Stimulated activated CD8-positive, alpha-beta memory T cell treated with anti-CD3 and anti-CD28 coated beads, Interleukin-15, amount 100 ng/mL, for 48 hours (primary cell): ENCODE data around the gene OTOGL.
A peak's percentile ranks its signal among the peaks of the same experiment; 100 is the strongest.

Experiments
- DNase-seq, 2 donors: peaks; one replicate each; pipeline ENCODE4 v3.0.0-alpha.2; 2020; ENCODE audit warnings: low read depth in 2 of 2

Gene OTOGL, protein sequence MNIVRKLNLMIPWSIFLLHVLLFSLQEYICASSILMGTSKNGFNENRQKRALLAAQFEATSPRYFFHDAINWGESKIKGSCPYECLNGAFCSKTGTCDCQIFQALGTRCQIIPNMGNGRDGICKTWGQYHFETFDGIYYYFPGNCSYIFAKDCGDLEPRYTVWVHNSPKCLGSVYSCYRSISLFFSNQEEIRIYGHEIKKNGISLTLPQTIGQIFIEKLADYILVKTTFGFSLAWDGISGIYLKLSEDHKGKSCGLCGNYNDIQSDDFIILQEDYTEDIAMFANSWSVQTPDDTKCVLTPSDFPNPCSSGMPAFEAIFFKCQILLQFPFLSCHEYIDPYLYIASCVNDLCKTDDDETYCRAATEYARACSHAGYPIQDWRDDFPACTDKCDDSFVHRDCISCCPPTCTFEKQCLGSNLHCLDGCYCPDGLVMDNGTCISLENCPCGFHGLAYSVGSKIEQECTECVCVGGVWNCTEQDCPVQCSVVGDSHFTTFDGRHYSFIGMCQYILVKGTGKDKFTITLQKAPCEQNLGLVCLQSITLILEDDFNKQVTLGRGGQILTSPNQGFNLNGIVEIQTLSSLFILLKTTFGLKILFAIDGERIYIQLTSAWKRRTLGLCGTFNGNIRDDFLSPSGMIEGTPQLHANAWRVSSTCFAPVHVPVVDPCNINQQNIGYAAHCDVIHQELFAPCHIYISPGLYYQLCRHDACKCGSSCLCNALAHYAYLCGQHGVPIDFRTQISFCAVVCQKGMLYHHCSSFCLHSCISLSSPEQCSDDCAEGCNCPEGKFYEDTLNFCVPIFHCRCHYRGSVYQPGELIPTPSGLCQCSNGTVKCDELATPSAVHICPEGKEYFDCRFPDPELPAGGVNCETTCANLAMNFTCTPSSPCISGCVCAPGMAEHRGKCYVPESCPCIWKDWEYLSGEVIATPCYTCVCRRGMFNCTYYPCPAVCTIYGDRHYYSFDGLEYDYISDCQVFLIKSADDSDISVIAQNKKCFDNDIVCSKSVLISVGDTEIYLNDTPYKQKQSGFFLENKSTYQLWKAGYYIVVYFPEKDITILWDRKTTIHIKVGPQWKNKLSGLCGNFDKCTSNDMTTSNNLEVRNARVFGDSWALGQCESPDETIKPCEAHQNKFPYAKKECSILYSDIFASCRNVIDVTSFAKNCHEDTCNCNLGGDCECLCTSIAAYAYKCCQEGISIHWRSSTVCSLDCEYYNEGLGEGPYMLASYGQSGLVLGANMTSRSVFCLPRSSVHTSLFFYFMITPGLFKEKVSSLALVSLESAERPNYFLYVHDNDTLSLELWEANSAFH (N-terminal part only)

DNA sequence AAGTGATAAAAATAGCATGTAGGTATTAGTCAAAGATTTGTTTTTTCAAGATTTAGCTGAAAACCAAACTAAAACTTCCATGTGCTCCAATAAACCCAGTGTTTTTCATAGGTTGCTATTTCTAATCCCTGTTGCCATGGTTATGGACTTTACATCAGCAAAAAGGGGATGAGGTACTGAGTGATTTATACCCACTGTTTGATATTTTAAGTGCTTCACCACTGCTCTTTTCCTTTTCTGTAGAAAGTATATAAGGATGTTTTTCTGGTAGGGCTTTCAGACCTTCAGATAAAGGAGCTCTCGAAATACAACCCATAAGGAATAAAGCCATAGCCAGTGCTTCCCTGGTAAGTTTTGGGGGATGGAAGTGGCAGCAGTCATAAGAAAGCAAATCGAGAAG is at the start of gene OTOGL:
TSS of gene OTOGL (plus strand) at position 279 of the 400 bp plus-strand sequence. CDS start 109,895 bp downstream, outside the sequence.
- no peak for DNase-seq

DNA sequence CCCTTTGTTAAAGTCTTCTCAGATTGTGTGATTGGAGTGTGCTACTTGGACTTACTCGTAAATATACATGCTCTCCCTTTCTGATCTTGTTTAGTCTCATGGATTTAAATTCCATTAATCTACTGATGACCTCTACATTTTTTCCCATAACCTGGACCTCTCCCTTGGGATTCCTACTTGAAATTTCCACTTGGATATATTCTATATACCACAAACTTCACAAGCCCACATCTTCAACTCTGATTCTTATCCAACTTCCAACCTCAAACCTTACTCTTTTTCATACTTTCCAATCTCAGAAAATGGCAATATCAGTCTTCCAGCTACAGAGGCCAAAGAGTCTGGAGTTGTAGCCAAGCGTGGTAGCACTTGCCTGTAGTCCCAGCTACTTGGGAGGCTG is 49.1 kb upstream of the OTOGL start:
- DNase-seq: no peak

DNA sequence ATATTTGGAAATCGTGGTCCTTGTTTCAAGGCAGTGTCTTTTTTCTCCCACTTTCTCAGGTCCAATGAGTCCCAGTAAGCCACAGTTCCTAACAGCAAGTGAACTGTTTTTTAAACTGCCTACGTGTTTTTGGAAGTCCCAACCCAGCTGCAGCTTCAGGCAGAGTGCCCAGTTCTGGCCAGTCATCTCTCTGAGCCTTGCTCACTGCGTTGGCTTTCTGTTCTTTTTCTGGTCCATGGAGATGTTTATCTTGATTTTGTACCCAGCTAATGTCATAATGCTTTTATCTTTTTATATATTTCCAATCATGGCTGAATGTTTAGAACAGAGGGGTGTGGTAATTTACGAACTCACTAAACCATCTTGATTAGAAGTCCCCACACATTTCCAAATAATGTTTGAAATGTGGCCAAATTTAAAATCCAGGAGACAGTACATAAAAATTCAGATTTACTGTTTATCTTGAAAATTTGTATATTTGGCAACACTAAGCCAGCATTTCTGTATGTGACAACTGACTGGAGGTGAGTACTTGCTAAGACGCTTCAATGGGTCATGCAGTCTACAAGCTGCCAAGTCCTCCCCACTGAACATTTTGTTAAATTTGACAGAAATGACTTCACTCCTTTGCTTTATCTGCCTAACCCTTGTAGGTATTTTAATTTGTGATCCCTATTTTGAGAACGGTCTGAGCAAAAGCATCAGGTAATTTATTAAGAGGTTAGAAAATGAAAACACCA is 46.1 kb upstream of the OTOGL start:
- no peak for DNase-seq

DNA sequence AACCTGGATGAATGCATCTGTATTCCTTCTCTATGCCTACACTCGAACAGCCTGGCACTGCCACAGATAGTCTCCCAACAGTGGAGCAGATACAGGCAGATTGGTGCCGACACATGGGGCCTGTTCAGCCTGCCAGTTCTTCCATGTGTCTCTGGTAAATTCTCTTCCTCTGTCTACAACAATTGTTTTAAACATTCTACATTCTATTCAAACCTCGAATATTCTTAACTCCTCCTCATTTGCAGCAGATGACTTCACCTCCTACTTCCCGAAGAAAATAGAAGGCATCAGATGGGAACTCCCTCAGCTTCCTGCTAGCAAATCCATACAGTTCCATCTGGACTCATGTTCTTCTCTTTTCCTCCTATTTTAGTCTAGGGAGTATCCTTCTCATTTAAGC is 43.1 kb upstream of the OTOGL start:
- DNase-seq: no peak

DNA sequence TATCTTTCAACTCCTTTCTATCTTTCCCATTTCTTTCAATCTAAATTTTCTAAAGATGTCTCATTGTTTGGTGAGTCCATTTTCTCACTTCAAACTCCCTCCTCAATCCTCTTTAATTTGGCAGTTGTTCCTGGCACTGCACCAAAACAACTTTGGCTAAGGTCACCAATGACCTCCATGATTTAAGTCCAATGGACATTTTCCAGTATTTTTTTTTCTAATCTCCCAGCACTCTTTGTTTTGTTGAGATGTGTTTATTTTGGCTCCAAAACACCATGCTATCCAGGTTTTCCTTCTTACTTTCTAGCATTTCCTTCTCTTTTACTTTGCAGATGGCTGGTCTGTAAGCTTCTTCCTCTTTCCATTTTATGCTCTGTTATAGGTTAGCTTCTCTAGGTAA is 42.5 kb upstream of the OTOGL start:
- DNase-seq: no peak

DNA sequence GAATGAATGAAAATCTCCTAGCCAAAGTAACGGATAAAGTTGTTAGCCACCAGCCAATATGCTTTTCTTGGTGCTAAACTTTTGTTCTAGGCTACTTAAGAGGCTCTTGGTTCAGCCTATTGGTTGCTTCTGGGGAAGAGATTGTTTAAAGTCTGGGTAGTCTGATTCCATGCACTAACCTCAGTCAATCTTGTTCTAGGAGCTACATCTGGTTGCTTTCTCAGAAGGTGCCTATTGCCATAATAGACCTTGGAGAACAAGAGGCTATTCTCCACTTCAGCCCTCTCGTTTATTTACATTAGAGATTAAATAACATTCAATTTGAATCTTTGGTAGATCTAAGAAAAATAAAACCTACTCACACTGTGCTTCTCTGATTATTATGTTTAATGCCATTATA is 40.8 kb upstream of the OTOGL start:
- DNase-seq: no peak

DNA sequence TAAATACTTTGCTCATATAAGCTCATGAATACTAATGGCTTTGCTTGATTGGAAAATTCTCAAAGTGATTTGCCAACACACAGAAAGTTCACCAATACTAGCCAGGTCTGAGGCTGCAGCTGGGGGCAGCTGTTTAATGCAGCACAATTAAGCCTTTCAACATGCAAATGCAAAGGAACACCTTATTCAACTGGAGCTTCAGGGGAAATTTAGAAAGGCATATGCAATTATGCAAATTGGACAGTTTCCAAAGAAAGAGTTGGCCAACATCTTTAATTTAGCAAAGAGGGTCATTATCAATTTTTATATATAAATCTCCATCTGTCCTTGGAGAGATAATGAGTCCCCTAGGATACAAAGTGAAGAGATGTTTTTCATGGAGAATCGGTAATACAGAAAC is 40.2 kb upstream of the OTOGL start:
- DNase-seq: no peak

DNA sequence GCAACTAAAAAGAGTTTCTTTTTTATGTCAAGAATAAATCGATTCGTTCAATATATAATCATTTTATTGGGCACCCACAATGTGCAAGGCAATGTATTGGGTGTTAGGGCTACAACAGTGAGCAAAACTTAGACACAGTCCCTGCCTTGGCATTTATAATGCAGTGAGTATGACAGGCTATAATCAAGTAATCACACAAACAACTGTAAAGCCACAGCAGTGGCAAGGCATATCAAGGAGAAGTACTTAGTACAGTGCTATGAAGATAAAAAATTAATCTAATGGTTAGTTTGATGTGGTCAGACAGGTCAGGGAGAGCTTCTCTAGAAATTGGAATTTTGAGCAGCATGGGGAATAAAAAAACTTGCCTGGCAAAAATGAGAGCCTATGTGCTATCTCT is 39.5 kb upstream of the OTOGL start:
- DNase-seq: no peak

DNA sequence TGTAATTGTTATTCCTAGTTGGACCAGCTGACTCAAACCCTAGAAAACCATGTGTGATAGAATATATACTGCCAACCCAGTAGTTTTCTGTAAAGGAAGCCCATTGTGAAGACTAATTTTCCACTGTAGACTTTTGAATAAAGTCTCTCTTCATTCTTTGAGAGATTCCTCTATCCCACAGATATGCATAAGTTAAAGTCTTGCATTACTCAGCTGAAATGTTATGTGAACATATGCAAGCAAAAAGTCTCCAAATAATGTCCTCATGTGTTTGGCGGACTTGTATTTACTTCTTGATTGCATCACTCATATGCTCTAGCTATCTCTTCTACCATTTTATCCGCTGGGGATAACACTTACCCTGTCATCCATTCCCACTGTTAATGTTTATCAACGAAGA is 35.1 kb upstream of the OTOGL start:
- DNase-seq: no peak

DNA sequence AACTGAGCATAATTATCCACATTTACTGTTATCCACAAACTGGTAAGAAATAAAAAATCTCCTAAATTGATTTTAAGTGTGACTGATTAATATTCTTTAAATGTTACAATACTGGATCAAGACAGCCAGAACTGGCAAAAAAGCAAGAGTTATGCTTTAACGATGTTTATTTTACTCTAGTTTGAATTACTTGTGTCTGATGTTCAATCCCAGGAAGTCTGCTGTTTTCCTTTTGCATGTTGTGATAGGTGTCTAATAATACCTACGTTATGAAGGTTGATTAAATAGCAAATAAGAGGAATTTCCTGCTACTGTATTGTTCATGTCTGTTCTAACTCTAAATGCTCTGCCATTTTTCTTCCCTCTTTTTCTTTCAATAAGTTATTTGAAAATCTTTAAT is 34.4 kb upstream of the OTOGL start:
- no peak for DNase-seq

DNA sequence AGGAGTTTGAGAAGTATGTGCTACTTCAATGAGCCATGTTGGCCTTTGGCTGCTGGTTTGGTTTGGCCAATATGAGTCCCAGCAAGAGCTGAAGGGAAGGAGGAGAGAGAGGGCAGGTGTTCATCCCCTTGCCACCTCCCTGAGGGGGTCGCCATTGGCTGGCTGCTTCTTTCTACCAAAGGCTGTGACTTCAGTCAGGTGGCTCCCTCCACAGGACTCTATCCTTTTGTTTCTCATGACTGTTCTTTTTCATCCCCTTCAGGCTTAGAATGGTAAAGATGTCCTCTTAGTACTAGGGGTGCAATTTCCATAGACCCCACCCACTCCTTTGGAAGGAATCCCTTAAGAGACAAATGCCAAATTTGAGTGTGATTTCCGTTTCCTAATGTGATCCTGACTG is 31.2 kb upstream of the OTOGL start:
- no peak for DNase-seq

DNA sequence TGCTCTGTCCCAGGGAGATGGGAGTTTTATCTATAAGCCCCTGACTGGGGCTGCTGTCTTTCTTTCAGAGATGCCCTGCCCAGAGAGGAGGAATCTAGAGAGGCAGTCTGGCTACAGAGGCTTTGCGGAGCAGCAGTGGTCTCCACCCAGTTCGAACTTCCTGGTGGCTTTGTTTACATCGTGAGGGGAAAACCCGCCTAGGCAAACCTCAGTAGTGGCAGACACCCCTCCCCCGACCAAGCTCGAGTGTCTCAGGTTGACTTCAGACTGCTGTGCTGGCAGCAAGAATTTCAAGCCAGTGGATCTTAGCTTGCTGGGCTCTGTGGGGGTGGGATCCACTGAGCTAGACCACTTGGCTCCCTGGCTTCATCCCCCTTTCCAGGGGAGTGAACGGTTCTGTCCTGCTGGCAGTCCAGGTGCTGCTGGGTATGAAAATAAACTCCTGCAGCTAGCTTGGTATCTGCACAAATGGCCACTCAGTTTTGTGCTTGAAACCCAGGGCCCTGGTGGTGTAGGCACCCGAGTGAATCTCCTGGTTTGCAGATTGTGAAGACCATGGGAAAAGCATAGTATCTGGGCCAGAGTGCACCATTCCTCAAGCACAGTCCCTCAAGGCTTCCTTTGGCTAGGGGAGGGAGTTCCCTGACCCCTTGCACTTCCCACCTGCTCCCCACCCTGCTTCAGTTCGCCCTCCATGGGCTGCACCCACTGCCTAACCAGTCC is 15.3 kb upstream of the OTOGL start:
- peak; percentile 18 to 25 for DNase-seq

DNA sequence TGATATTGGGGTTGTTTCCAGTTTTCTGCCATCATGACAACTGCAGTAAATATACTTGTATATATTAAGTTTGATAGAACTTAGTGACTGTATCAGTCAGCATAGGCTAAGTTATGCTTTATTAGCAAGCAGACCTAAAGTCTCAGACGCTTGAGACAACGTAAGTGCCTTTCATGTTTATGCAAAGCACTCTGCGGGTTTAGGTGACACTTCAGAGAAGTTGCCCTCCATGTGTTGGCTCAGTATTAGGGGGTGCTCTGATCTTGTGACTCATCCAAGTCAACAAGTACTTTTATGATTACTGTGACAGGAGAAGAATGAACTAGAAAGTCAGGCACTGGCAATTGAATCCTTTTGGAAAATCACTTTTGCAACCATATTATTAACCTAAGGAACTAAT is 13.3 kb upstream of the OTOGL start:
- no peak for DNase-seq

DNA sequence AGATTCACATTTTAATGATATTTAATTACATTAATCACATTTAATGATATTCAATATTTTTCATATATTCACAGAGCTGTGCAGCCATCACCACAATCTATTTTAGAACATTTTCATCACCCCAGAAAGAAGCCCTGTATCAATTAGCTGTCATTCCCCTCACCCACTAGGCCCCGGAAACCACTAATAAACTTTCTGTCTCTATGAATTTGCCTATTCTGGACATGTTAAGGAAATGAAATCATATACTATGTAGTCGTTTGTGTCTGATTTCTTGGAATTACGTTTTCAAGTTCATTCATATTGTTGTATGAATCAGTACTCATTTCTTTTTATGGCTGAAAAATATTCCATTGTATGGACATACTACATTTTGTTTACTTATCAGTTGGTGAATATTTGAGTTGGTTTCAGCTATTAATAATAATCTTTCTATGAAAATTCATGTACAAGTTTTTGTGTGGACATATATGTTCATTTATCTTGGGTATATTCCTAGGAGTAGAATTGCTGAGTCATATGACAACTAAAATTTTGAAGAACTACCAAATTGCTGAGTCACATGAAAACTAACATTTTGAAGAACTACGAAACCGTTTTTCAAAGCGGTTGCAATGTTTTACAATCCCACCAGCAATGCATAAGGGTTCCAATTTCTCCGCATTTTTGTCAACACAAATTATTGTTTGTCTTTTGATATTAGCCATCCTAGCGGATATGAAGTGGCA is 11.7 kb upstream of the OTOGL start:
- no peak for DNase-seq

DNA sequence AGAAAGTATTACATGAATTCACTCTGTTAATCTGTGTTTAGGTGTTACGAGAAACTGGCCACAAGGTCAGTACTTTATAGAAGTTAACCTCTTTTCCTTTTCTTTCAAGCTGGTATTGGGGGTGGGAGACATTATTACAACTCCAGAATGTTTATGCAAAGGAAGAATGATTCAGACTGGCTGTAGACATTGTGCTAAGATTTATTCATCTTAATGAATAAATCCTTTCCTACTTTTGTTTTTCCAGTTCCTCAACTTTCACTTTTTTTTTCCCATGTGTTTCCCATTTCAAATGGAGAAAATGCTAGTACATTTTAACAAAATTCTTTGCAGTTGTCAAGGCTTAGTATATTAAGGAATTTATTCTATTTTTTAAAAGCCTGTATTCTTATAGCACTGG is 1.3 kb downstream of the OTOGL start:
- DNase-seq: no peak

DNA sequence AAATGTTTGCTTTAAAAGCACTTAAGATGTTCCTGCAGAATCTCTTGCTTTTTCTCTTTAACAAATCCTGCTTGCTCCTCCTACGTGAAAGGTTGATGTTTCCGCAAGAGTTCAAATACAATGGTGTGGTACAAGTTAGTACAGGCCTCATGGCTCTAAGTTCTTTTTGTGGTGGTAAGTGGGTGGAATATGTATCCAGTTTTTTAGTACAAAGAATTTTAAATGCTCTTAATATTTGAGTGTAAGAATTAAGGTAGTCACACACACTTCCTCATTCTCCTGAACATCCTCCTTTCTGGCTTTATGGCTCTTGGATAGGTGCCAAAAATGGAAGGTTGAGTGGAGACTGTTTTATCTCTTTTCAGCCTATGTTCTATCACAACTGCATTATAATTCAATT is 1.8 kb downstream of the OTOGL start:
- DNase-seq: no peak

DNA sequence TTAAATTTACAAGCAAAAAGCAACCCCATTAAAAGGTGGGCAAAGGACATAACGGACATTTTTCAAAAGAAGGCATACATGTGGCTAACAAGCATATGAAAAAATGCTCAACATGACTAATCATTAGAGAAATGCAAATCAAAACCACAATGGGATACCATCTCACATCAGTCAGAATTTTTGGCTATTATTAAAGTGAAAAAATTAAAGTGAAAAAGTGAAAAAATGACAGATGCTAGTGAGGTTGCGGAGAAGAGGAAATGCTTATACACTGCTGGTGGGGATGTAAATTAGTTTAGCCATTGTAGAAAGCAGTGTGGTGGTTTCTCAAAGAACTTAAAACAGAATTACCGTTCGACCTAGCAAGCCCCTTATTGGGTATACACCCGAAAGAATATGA is 7.9 kb downstream of the OTOGL start:
- DNase-seq: no peak

DNA sequence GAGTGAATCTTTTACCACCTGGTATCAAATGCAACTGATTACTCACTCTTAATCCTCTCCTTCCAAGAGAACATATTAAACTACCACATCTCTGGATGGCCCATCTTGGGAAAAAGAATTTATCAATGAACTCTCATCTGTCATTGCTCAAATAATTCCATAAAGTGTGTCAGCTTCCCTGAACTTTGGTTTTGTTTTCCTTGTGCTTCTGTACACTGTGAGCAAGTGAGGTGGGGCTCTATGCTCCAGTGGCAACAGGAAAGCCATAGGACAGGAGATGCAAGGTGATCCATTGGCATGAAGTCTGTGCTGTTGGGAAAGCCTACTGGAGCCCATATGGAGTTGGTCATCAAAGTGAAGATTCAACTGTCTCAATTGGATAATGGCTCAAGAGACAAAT is 17.4 kb downstream of the OTOGL start:
- no peak for DNase-seq

DNA sequence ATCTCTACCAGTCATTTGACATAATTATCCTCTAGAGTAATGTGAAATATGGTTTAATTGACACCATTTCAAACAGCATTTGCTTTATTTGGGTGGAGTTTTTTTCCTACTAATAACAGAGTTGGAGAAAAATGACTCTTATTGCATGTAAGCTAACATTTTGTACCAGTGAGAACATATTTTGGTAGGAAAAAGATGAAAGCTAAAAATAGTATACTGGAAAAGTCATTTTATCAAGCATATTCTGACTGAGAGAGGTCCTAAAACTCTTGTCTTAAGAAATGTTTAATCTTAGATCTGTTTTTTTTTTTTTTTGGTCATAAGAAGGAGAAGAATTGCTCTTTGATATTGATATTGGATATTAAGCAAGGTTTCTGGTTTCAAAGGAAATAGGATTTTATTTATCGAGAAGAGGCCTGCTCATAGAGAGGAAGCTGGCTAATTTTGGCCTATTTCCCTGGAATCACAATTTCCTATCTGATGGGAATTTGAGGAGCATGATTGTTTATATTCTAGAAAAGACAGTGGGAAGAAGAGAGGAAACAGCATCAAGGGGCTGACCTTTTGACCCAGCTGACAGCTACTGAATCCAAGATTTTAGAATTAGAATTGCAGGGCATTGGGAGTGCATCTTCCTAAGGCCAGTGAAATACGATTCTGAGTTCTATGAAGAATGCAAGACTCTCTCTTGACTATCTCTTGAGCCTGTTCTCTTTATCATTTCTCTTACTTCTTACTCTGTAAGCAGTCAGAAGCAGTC is 19.4 kb downstream of the OTOGL start:
- no peak for DNase-seq
